PFSK-1 (cell line): ENCODE measurements around the gene BRME1.

Experiments used
- FOXP2 ChIP-seq: optimal IDR thresholded peaks from 2 replicates; pipeline ENCODE3; 2011; ENCODE audit warnings: borderline replicate concordance, control low read depth, inconsistent platforms; ENCODE audit not compliant: insufficient read depth; ENCODE audit errors: extremely low read length, extremely low read depth
- POLR2AphosphoS5 ChIP-seq: IDR thresholded peaks from 2 replicates; pipeline ENCODE4 v1.6.1; 2012; ENCODE audit warnings: low read depth, mild to moderate bottlenecking, control low read depth, low read length, moderate library complexity
- SIN3A ChIP-seq: IDR thresholded peaks from 2 replicates; pipeline ENCODE4 v1.6.1; 2012; ENCODE audit warnings: mild to moderate bottlenecking, low read length, moderate library complexity, borderline replicate concordance; ENCODE audit not compliant: insufficient read depth
- TAF1 ChIP-seq: IDR thresholded peaks from 2 replicates; pipeline ENCODE4 v1.6.1; 2012; ENCODE audit warnings: low read length, control low read depth, borderline replicate concordance; ENCODE audit not compliant: insufficient read depth
- TF ChIP-seq, protein P1 (sequence below), 2 experiments: IDR thresholded peaks; 2 replicates each; pipeline versions ENCODE4 v1.6.1 to v1.8.0; 2011 to 2012; ENCODE audit warnings: low read depth in 2 of 2, low read length in 2 of 2, control low read depth in 1 of 2, inconsistent platforms in 1 of 2, mild to moderate bottlenecking in 1 of 2, moderate library complexity in 1 of 2; ENCODE audit not compliant: insufficient read depth in 1 of 2

Gene BRME1

GRCh38 chr19:13920524-13920923 lies 14.6 kb upstream of the BRME1 start:
- TF ChIP-seq, protein P1, sequence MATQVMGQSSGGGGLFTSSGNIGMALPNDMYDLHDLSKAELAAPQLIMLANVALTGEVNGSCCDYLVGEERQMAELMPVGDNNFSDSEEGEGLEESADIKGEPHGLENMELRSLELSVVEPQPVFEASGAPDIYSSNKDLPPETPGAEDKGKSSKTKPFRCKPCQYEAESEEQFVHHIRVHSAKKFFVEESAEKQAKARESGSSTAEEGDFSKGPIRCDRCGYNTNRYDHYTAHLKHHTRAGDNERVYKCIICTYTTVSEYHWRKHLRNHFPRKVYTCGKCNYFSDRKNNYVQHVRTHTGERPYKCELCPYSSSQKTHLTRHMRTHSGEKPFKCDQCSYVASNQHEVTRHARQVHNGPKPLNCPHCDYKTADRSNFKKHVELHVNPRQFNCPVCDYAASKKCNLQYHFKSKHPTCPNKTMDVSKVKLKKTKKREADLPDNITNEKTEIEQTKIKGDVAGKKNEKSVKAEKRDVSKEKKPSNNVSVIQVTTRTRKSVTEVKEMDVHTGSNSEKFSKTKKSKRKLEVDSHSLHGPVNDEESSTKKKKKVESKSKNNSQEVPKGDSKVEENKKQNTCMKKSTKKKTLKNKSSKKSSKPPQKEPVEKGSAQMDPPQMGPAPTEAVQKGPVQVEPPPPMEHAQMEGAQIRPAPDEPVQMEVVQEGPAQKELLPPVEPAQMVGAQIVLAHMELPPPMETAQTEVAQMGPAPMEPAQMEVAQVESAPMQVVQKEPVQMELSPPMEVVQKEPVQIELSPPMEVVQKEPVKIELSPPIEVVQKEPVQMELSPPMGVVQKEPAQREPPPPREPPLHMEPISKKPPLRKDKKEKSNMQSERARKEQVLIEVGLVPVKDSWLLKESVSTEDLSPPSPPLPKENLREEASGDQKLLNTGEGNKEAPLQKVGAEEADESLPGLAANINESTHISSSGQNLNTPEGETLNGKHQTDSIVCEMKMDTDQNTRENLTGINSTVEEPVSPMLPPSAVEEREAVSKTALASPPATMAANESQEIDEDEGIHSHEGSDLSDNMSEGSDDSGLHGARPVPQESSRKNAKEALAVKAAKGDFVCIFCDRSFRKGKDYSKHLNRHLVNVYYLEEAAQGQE (IDR thresholded peaks at IDR 0.05; ENCODE audit: insufficient read depth in 1 of 2, low read depth in 2 of 2, low read length in 2 of 2) = no peak
- TF ChIP-seq TAF1 (no peak), FOXP2 (no peak), POLR2AphosphoS5 (no peak), SIN3A (no peak)

DNA sequence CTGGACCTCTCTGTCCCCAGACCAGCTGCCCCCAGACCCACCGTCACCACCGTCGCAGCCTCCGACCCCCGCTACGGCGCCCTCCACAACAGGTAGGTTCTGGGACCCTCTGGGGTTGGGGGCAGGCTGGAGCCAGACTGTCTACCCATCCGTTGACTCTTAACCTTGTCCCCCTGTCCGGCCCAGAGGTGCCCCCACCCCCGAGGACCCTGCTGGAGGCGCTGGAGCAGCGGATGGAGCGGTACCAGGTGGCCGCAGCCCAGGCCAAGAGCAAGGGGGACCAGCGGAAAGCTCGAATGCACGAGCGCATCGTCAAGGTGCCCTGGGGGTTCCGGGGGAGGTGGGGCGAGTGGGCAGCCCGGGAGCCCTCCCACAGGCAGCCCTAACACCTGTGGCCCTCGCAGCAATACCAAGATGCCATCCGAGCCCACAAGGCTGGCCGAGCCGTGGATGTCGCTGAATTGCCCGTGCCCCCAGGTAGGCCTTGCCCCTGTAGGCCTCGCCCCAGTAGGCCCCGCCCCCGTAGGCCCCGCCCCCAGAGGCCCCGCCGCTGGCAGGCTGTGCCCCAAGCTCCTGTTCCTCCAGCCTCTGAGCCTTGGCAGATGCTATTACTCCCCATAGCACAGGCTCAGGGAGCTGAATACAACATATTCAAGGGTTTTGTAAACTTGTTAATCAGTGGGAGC lies 13.0 kb upstream of the BRME1 start:
- TF ChIP-seq, protein P1 (IDR thresholded peaks at IDR 0.05; ENCODE audit: insufficient read depth in 1 of 2, low read depth in 2 of 2, low read length in 2 of 2) = no peak
- TF ChIP-seq TAF1 = no peak
- TF ChIP-seq SIN3A = no peak
- TF ChIP-seq POLR2AphosphoS5 = no peak
- no peak for TF ChIP-seq FOXP2

DNA sequence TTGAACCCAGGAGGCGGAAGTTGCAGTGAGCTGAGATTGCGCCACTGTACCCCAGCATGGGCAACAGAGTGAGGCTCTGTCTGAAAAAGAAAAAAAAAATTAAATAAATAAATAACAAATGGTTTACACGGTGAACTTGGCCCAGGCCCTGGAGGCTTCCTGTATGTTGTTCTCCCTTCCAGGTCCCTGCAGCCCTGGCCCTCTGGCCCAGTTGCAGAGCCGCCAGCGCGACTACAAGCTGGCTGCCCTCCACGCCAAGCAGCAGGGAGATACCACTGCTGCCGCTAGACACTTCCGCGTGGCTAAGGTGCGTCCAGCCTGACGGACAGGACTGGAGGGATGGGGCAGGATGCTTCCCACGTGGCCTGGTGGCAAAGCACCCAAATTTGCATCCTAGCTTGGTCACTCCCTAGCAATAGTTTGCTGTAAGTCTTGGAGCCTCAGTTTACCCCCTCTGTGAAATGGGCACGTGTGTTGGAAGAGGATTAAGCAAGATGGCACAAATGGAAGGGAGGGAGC lies 12.0 kb upstream of the BRME1 start:
- TF ChIP-seq POLR2AphosphoS5 (no peak), TAF1 (no peak), SIN3A (no peak), FOXP2 (no peak)
- TF ChIP-seq, protein P1 (IDR thresholded peaks at IDR 0.05; ENCODE audit: insufficient read depth in 1 of 2, low read depth in 2 of 2, low read length in 2 of 2) = no peak

DNA sequence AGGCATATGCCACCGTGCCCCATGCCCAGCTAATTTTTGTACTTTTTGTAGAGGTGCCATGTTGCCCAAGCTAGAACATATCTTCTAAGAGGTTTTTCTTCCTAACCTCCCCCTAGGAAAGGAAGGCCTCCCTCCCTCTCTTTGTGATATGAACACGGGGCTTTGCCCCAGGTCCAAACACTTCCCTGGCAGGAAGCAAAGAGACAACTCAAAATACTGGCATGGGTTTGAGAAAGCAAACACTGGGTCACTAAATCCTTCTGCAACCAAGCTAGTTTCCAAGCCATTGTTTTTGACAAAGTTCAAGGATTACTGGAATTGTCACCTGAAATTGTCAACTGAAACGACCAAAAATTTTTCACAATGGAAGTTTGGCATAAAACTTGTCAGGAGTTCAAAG lies 8.9 kb upstream of the BRME1 start:
- TF ChIP-seq POLR2AphosphoS5 = no peak

- no peak for TF ChIP-seq TAF1
- no peak for TF ChIP-seq POLR2AphosphoS5
- no peak for TF ChIP-seq SIN3A
- TF ChIP-seq FOXP2 = no peak
- TF ChIP-seq, protein P1 (IDR thresholded peaks at IDR 0.05; ENCODE audit: insufficient read depth in 1 of 2, low read depth in 2 of 2, low read length in 2 of 2) = no peak
Observed at GRCh38 chr19:13913352-13913751, 7.4 kb upstream of the BRME1 start.
